ENCODE measurements around the gene RPL12.

Gene RPL12

GRCh38 chr9:127446713-127447415, 4.3 kb downstream of the RPL12 start:
- TF ChIP-seq, protein P1, sequence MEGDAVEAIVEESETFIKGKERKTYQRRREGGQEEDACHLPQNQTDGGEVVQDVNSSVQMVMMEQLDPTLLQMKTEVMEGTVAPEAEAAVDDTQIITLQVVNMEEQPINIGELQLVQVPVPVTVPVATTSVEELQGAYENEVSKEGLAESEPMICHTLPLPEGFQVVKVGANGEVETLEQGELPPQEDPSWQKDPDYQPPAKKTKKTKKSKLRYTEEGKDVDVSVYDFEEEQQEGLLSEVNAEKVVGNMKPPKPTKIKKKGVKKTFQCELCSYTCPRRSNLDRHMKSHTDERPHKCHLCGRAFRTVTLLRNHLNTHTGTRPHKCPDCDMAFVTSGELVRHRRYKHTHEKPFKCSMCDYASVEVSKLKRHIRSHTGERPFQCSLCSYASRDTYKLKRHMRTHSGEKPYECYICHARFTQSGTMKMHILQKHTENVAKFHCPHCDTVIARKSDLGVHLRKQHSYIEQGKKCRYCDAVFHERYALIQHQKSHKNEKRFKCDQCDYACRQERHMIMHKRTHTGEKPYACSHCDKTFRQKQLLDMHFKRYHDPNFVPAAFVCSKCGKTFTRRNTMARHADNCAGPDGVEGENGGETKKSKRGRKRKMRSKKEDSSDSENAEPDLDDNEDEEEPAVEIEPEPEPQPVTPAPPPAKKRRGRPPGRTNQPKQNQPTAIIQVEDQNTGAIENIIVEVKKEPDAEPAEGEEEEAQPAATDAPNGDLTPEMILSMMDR (IDR thresholded peaks at IDR 0.05; ENCODE audit: control extremely low read depth, extremely low read depth, low read depth, missing control alignments): no peak
- POLR2A ChIA-PET: no interaction called here
- CTCF ChIA-PET: no interaction called here
- no peak for DNase-seq (ENCODE audit: extremely low spot score)

DNA sequence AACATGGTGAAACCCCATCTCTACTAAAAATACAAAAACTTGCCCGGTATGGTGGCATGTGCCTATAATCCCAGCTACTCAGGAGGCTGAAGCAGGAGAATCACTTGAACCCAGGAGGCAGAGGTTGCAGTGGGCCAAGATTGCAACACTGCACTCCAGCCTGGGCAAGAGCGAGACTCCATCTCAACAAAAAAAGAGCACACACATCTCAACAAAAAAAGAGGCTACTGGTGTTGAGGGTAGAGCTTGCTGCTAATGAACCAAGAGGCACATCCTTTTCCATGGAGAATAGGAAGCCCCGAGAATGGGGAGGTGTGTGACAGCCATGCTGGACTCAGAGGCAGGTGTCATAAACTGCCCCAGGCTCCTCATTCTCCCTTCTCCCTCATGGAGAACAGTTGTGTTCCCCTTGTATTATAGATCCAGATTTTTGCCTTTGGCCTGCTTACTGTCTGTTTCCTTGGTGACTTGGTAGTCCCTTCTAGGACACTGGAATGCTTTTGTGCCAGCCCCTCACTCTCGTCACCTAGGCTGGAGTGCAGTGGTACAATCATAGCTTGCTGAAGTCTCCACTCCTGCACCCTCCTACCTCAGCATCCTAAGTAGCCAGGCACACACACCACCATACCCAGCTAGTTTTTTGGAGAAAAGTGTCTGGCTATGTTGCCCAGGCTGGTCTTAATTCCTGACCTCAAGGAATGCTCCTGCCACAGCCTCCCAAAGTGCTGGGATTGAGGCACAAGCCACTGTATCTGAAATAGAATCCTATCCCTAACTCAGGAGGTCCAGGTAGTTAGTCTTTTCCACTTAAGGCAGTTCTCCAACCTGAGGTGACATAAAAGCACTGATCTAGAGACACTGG, 5.1 kb downstream of the RPL12 start:
- TF ChIP-seq, protein P1 (IDR thresholded peaks at IDR 0.05; ENCODE audit: control extremely low read depth, extremely low read depth, low read depth, missing control alignments): no peak
- POLR2A ChIA-PET: interaction anchor here (1.0 kb wide), 2 partner anchors 10 to 50 kb away, joined by 3 to 4 read pairs; no protein-coding TSS in a partner anchor
- DNase-seq (ENCODE audit: extremely low spot score): no peak
- CTCF ChIA-PET: no interaction called here

- CTCF ChIA-PET: interaction anchor here (1.5 kb wide), 1 partner anchor 12 kb away, joined by 3 read pairs; no protein-coding TSS in a partner anchor
- TF ChIP-seq, protein P1 (IDR thresholded peaks at IDR 0.05; ENCODE audit: control extremely low read depth, extremely low read depth, low read depth, missing control alignments): no peak
- POLR2A ChIA-PET: interaction anchor here (1.0 kb wide), 2 partner anchors 10 to 49 kb away, joined by 3 to 4 read pairs; no protein-coding TSS in a partner anchor
- DNase-seq (ENCODE audit: extremely low spot score): no peak
Observed at GRCh38 chr9:127444921-127445850, 6.0 kb downstream of the RPL12 start.

DNA sequence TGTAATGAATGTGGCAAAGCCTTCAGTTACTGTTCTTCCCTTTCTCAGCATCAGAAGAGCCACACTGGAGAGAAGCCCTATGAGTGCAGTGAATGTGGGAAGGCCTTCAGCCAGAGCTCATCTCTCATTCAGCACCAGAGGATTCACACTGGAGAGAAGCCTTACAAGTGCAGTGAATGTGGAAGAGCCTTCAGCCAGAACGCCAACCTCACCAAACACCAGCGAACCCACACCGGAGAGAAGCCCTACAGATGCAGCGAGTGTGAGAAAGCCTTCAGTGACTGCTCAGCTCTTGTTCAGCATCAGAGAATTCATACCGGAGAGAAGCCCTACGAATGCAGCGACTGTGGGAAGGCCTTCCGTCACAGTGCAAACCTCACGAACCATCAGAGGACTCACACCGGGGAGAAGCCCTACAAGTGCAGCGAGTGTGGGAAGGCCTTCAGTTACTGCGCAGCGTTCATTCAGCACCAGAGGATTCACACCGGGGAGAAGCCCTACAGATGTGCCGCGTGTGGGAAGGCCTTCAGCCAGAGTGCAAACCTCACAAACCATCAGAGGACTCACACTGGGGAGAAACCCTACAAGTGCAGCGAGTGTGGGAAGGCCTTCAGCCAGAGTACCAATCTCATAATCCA, 6.8 kb downstream of the RPL12 start:
- ChIA-PET CTCF (interaction anchor here (1.0 to 1.5 kb wide), 2 partner anchors 11 kb away, joined by 3 to 4 read pairs; no protein-coding TSS in a partner anchor), POLR2A (interaction anchor here (0.6 to 1.6 kb wide), 3 partner anchors 14 to 48 kb away, joined by 3 to 4 read pairs (median 3); partner anchors contain the start of genes SLC2A8 and ZNF79)
- TF ChIP-seq, protein P1 (IDR thresholded peaks at IDR 0.05; ENCODE audit: control extremely low read depth, extremely low read depth, low read depth, missing control alignments): no peak
- no peak for DNase-seq (ENCODE audit: extremely low spot score)

GRCh38 chr9:127438394-127438793, 12.8 kb downstream of the RPL12 start:
- no peak for DNase-seq (ENCODE audit: extremely low spot score)
- ChIA-PET POLR2A (no interaction called here), CTCF (no interaction called here)
- TF ChIP-seq, protein P1 (IDR thresholded peaks at IDR 0.05; ENCODE audit: control extremely low read depth, extremely low read depth, low read depth, missing control alignments): no peak
